SK-N-MC (cell line): ENCODE measurements around the gene PRM2.

Experiments used
- EZH2 ChIP-seq: fragments of 200-600 bp; sonication (generic); IDR thresholded peaks from one replicate; pipeline ENCODE4 v1.6.1; 2017; ENCODE audit warnings: antibody characterized with exemption
- FOXP2 ChIP-seq: optimal IDR thresholded peaks from 2 replicates; pipeline ENCODE3; 2011; ENCODE audit warnings: mild to moderate bottlenecking, moderate library complexity; ENCODE audit not compliant: insufficient read depth; ENCODE audit errors: extremely low read length, control extremely low read depth
- POLR2AphosphoS5 ChIP-seq: IDR thresholded peaks from 2 replicates; pipeline ENCODE4 v1.6.1; 2012; ENCODE audit warnings: mild to moderate bottlenecking, low read depth, low read length, borderline replicate concordance

GRCh38 chr16:11310634-11310977 lies 34.3 kb upstream of the PRM2 start:
- TF ChIP-seq EZH2, result no peak
- no peak for TF ChIP-seq POLR2AphosphoS5
- no peak for TF ChIP-seq FOXP2
